K562 (cell line): ENCODE data around the gene PRR14. TPM values are rescaled to one million over a fixed set of nuclear protein-coding genes. Genes with fewer than 3 reads are reported as not detected.

Experiments
- ATAC-seq: fragments of 200-7000 bp; cut with Tn5 transposase; 3 replicates; pipeline ENCODE4 v1.9.1; 2020; ENCODE audit warnings: moderate library complexity
- BruUV-seq: library from RNA; stranded (reverse); fragments of 400-500 nt; replicated peaks from 2 replicates; lab custom pipeline; 2021; lab: Mats Ljungman, UMichigan
- CTCF ChIA-PET: fragments of 300-600 bp; formaldehyde crosslinking; extraction: SDS; loops from one replicate; lab custom pipeline; 2021; ENCODE audit warnings: low intra/inter-chr PET ratio; lab: Yijun Ruan, JAX
- POLR2A ChIA-PET: fragments of 300-600, 350-650 bp; sonication (Branson Sonifier 250); formaldehyde crosslinking; extraction: SDS; loops from one replicate; lab custom pipeline; 2021; ENCODE audit warnings: antibody characterized with exemption, inconsistent platforms; lab: Yijun Ruan, JAX
- DNase-seq, 4 experiments: peaks; one replicate each; pipeline versions ENCODE4 v3.0.0 to v3.0.0-alpha.2; 2011 to 2018; ENCODE audit warnings: low spot score in 3 of 4, mixed read lengths in 3 of 4; ENCODE audit errors: extremely low read depth in 1 of 4
- FAIRE-seq: peaks from 2 replicates; lab custom pipeline; 2011; peaks lifted over from hg19 to GRCh38; lab: Jason Lieb, UNC
- H2AFZ ChIP-seq: 2 replicates; pipeline ENCODE4 v1.6.0; 2011; ENCODE audit warnings: low read depth, low read length, control low read depth, inconsistent platforms
- H3K27ac ChIP-seq: fragments of 200-600 bp; 3 replicates; pipeline ENCODE4 v1.8.0; 2011; ENCODE audit warnings: low read depth, mild to moderate bottlenecking, control low read depth, inconsistent platforms, low read length, moderate library complexity, mixed read lengths; ENCODE audit errors: extremely low read depth
- H3K27me3 ChIP-seq, 2 experiments: fragments of 300-600 bp in 1 of 2; 2 replicates in 1 of 2; 3 replicates in 1 of 2; pipeline versions ENCODE4 v1.6.0 to v1.8.0; 2011; ENCODE audit warnings: inconsistent platforms in 2 of 2, low read length in 2 of 2, mild to moderate bottlenecking in 1 of 2, mixed read lengths in 1 of 2, moderate library complexity in 1 of 2; ENCODE audit not compliant: control insufficient read depth in 2 of 2, insufficient read depth in 2 of 2
- H3K36me3 ChIP-seq: fragments of 300-600 bp; 3 replicates; pipeline ENCODE4 v1.8.0; 2011; ENCODE audit warnings: mild to moderate bottlenecking, low read length, inconsistent platforms; ENCODE audit not compliant: control insufficient read depth, insufficient read depth
- H3K4me1 ChIP-seq, 2 experiments: fragments of 200-600 bp in 1 of 2; replicated peaks in 1 of 2; 2 replicates in 1 of 2; 3 replicates in 1 of 2; pipeline versions ENCODE4 v1.5.1 to v1.8.0; 2011; ENCODE audit warnings: inconsistent platforms in 2 of 2, low read length in 2 of 2, mild to moderate bottlenecking in 1 of 2, mixed read lengths in 1 of 2, moderate library complexity in 1 of 2; ENCODE audit not compliant: control insufficient read depth in 2 of 2, insufficient read depth in 2 of 2
- H3K4me2 ChIP-seq: 2 replicates; pipeline ENCODE4 v1.6.1; 2011; ENCODE audit warnings: low read length, control low read depth, inconsistent platforms, mixed read lengths; ENCODE audit not compliant: insufficient read depth
- H3K4me3 ChIP-seq: fragments of 200-600 bp; sonication (generic), shearing (Covaris generic); 2 replicates; pipeline ENCODE4 v1.5.1; 2016; ENCODE audit warnings: control low read depth, inconsistent platforms
- H3K79me2 ChIP-seq: fragments of 200-600 bp; 3 replicates; pipeline ENCODE4 v1.8.0; 2011; ENCODE audit warnings: low read length, inconsistent platforms; ENCODE audit not compliant: control insufficient read depth, insufficient read depth
- H3K9ac ChIP-seq, 2 experiments: 2 replicates each; pipeline versions ENCODE4 v1.6.0 to v1.6.1; 2011; ENCODE audit warnings: low read depth in 2 of 2, low read length in 2 of 2, control low read depth in 1 of 2, inconsistent platforms in 1 of 2, mild to moderate bottlenecking in 1 of 2, mixed read lengths in 1 of 2; ENCODE audit not compliant: insufficient read depth in 1 of 2
- H3K9me1 ChIP-seq: one replicate; pipeline ENCODE4 v1.6.0; 2011; ENCODE audit warnings: inconsistent platforms, mild to moderate bottlenecking, low read length, moderate library complexity; ENCODE audit not compliant: control insufficient read depth, insufficient read depth
- H3K9me3 ChIP-seq: replicated peaks from 2 replicates; pipeline ENCODE4 v1.5.1; 2011; ENCODE audit warnings: low read depth, low read length, inconsistent platforms; ENCODE audit not compliant: control insufficient read depth, insufficient read depth
- H4K20me1 ChIP-seq: replicated peaks from 2 replicates; pipeline ENCODE4 v1.6.1; 2011; ENCODE audit warnings: low read length, inconsistent platforms, mixed read lengths; ENCODE audit not compliant: control insufficient read depth, insufficient read depth
- DACH1 ChIP-seq: fragments of 450-650 bp; IDR thresholded peaks from 2 replicates; pipeline ENCODE4 v1.6.1; 2018; ENCODE audit not compliant: partially characterized antibody
- GATAD2B ChIP-seq: fragments of 450-650 bp; IDR thresholded peaks from 2 replicates; pipeline ENCODE4 v1.6.1; 2017; ENCODE audit warnings: mild to moderate bottlenecking, borderline replicate concordance
- TEAD4 ChIP-seq, 2 experiments: sonication (generic) in 1 of 2; formaldehyde crosslinking in 1 of 2; IDR thresholded peaks; 2 replicates each; pipeline versions ENCODE4 v1.6.1 to v1.8.0; 2012 to 2022; ENCODE audit warnings: borderline replicate concordance in 1 of 2, inconsistent platforms in 1 of 2, low read length in 1 of 2, mild to moderate bottlenecking in 1 of 2, missing genetic modification reagents in 1 of 2
- WGBS: fragments of 100-300 bp; shearing (Covaris generic); methylation state at CpG from one replicate; pipeline ENCODE4 v1.1.6; 2016; ENCODE audit warnings: low coverage, mixed read lengths; ENCODE audit not compliant: insufficient coverage; ENCODE audit errors: missing lambda C conversion rate; 5-methylcytosine and 5-hydroxymethylcytosine counted together
- in situ Hi-C: fragments of 300-500 bp; cut with MboI; formaldehyde crosslinking; loops from 4 replicates; pipeline ENCODE4 v1.15.0; 2018; ENCODE audit warnings: inconsistent platforms, mixed read lengths
- intact Hi-C: fragments of 100-400 bp; cut with micrococcal nuclease; formaldehyde crosslinking; loops from 2 replicates; pipeline ENCODE4 v1.14.2; 2022
- polyA plus RNA-seq, 8 experiments: library from polyadenylated mRNA; depleted of rRNA in 4 of 8; stranded (reverse) in 5 of 8; unstranded in 3 of 8; fragments of >200 nt; fragmentation: Nextera tagmentation in 2 of 8; fragmentation: Illumina TruSeq in 1 of 8; extraction: Ambion mirVana in 2 of 8; extraction: Trizol in 1 of 8; gene quantifications; 2 replicates each; pipeline versions ENCODE4 v1.2.1 to v1.2.3, GENCODE V29; 2011 to 2014; ENCODE audit warnings: inconsistent platforms in 1 of 8, missing spikeins in 1 of 8
- total RNA-seq, 7 experiments: library from RNA; depleted of rRNA in 6 of 7; stranded (reverse); fragments of >200 nt in 6 of 7; fragmentation: Illumina TruSeq in 2 of 7; extraction: Trizol in 2 of 7; gene quantifications; 2 replicates each; pipeline versions ENCODE4 v1.2.1 to v1.2.3, GENCODE V29; 2011 to 2021; ENCODE audit warnings: low replicate concordance in 1 of 7
- TF ChIP-seq, protein P1 (sequence below): sonication (generic); formaldehyde crosslinking; IDR thresholded peaks from 2 replicates; pipeline ENCODE4 v1.8.1; 2023; ENCODE audit warnings: mild to moderate bottlenecking, missing genetic modification reagents

PRR14 gene
- total and polyA plus RNA-seq, 9 of the 15 experiments (the other 6 are each of a cell fraction or from before 2014, with no cell fraction given): 2.2 to 63.1 (median 11.5) TPM

DNA sequence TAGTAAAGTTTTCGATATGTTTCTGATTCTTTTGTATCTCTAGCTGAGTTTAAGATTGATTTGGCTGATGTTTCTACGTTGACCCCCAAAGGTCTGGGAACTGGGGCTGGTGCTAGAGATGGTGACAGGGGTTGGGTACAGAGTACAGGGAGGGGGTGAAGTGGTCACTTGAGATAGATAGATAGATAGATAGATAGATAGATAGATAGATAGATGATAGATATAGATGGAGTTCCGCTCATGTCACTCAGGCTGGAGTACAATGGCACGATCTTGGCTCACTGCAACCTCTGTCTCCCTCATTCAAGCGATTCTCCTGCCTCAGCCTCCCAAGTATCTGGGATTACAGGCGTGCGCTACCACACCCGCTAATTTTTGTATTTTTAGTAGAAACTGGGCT is 5.6 kb downstream of the PRR14 start:
- Histone ChIP-seq H3K9me3 (no peaks in the 10 kb centered on the region), H3K4me2 (no peak overlapping the region), H3K9ac (no peak overlapping the region), H3K79me2 (peaks cover 36% of the 10 kb centered on the region), H2AFZ (no peak overlapping the region), H3K36me3 (peaks cover 62% of the 10 kb centered on the region), H3K9me1 (peaks cover 4% of the 10 kb centered on the region), H3K4me1 (peaks cover 27 to 60% of the 10 kb centered on the region in 2 experiments; a peak in 4 of 5 replicates), H4K20me1 (no peaks in the 10 kb centered on the region), H3K27ac (no peak overlapping the region), H3K4me3 (no peak overlapping the region), H3K27me3 (no peaks in the 10 kb centered on the region)
- TF ChIP-seq, protein P1, sequence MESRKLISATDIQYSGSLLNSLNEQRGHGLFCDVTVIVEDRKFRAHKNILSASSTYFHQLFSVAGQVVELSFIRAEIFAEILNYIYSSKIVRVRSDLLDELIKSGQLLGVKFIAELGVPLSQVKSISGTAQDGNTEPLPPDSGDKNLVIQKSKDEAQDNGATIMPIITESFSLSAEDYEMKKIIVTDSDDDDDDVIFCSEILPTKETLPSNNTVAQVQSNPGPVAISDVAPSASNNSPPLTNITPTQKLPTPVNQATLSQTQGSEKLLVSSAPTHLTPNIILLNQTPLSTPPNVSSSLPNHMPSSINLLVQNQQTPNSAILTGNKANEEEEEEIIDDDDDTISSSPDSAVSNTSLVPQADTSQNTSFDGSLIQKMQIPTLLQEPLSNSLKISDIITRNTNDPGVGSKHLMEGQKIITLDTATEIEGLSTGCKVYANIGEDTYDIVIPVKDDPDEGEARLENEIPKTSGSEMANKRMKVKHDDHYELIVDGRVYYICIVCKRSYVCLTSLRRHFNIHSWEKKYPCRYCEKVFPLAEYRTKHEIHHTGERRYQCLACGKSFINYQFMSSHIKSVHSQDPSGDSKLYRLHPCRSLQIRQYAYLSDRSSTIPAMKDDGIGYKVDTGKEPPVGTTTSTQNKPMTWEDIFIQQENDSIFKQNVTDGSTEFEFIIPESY (CRISPR knock-in tag): peak; percentile 78
- TF ChIP-seq DACH1 (peak; percentile 95), TEAD4 (IDR thresholded peaks at IDR 0.05; ENCODE audit: low read length) (no peak), TEAD4 (CRISPR knock-in tag; IDR thresholded peaks at IDR 0.05; ENCODE audit: borderline replicate concordance) (no peak), GATAD2B (peak; percentile 56; the same call in 1 of the 2 replicates)
- BruUV-seq: no TSS peak
- ATAC-seq (no peak), FAIRE-seq (no peak), DNase-seq (no peak)
- intact Hi-C loops (loop anchor here (5.0 to 10.0 kb wide), 4 partner anchors 158 to 592 kb away; partner anchors contain the start of genes ALDOA, FBXL19, TBX6 and YPEL3), in situ Hi-C loops (no loop called here)
- ChIA-PET CTCF (no interaction called here), POLR2A (no interaction called here)
- 95% methylated on average over 8 of the region's 8 CpGs for WGBS
